Measurements from ENCODE around the gene RABL2B. TPM values are rescaled to one million over a fixed set of nuclear protein-coding genes. Genes with fewer than 3 reads are reported as not detected.

The RABL2B gene
- total and polyA plus RNA-seq, 12 donors, result 10.1 to 33.9 (median 17.7) TPM

GRCh38 chr22:50720301-50721256 is 62.9 kb downstream of the RABL2B start:
- no peaks in the 10 kb centered on the region for H3K9me3 ChIP-seq (replicated peaks in 1 of 3)
- TF ChIP-seq, protein P1, sequence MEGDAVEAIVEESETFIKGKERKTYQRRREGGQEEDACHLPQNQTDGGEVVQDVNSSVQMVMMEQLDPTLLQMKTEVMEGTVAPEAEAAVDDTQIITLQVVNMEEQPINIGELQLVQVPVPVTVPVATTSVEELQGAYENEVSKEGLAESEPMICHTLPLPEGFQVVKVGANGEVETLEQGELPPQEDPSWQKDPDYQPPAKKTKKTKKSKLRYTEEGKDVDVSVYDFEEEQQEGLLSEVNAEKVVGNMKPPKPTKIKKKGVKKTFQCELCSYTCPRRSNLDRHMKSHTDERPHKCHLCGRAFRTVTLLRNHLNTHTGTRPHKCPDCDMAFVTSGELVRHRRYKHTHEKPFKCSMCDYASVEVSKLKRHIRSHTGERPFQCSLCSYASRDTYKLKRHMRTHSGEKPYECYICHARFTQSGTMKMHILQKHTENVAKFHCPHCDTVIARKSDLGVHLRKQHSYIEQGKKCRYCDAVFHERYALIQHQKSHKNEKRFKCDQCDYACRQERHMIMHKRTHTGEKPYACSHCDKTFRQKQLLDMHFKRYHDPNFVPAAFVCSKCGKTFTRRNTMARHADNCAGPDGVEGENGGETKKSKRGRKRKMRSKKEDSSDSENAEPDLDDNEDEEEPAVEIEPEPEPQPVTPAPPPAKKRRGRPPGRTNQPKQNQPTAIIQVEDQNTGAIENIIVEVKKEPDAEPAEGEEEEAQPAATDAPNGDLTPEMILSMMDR (IDR thresholded peaks at IDR 0.05), result no peak
- no peak for TF ChIP-seq POLR2A (IDR thresholded peaks at IDR 0.05)
- WGBS, 4 donors, result 27 to 64% (median 44%) methylated on average over 16 to 132 of the region's 132 CpGs
- H3K4me3 ChIP-seq, result no peak overlapping the region
- H3K27ac ChIP-seq, result no peak overlapping the region
- no peaks in the 10 kb centered on the region for H3K4me1 ChIP-seq (replicated peaks in 1 of 2)
- peaks cover 8% of the 10 kb centered on the region for H3K27me3 ChIP-seq
- no peak for DNase-seq
- peaks cover 0 to 7% of the 10 kb centered on the region in 2 donors for H3K36me3 ChIP-seq (replicated peaks in 1 of 2)
- intact Hi-C loops (cut with DNase I), result no loop called here

DNA sequence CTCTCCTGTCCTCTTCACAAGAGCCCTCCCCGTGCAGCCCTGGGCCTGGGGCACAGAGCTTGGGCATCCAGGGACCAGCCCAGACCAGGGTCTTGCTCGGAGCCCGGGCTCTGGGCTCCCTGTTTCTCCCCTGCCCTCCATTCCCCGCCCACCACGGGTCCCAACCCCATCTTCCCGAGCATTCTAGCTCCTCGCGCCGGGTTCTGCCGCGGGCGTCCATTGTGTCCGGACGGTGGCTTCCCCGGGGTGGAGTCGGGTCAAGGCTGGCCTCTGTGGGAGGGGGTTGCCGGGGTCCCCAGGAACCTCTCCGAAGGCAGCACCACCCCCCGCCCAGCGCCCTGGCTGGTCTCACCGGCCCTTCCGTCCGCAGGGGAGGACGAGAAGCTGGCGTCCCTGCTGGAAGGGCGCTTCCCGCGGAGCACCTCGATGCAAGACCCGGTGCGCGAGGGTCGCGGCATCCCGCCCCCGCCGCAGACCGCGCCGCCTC is 63.6 kb downstream of the RABL2B start:
- no peak overlapping the region for H3K27ac ChIP-seq
- no peaks in the 10 kb centered on the region for H3K9me3 ChIP-seq (replicated peaks in 1 of 3)
- H3K4me1 ChIP-seq (replicated peaks in 1 of 2), result no peaks in the 10 kb centered on the region
- TF ChIP-seq POLR2A (IDR thresholded peaks at IDR 0.05), result no peak
- TF ChIP-seq, protein P1 (IDR thresholded peaks at IDR 0.05), result no peak
- H3K27me3 ChIP-seq, result peaks cover 8% of the 10 kb centered on the region
- DNase-seq, result no peak
- no peak overlapping the region for H3K4me3 ChIP-seq
- intact Hi-C loops (cut with DNase I), result no loop called here
- WGBS, 4 donors, result 36 to 59% (median 42%) methylated on average over 5 to 40 of the region's 40 CpGs
- peaks cover 0 to 4% of the 10 kb centered on the region in 2 donors for H3K36me3 ChIP-seq (replicated peaks in 1 of 2)

DNA sequence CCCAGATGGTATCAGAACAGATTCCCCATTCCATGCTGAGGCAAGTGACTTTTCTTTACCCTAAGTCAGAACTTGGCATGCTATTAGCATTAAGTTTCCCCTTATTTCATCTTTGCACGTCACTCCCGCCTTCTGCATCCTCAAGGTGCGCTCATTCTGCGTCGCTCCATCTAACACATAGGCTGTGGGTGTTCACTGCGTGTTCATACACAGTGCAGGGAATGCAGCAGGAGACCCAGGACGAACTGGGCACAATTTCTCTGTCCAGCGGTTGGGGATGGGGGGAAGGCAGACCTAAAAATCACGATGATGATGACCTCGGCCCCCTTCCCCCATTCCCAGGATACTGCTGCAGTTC is 65.1 kb downstream of the RABL2B start:
- no peaks in the 10 kb centered on the region for H3K36me3 ChIP-seq (replicated peaks in 1 of 2)
- no peaks in the 10 kb centered on the region for H3K9me3 ChIP-seq (replicated peaks in 1 of 3)
- H3K4me1 ChIP-seq (replicated peaks in 1 of 2), result no peaks in the 10 kb centered on the region
- intact Hi-C loops (cut with DNase I), result no loop called here
- no peak overlapping the region for H3K27ac ChIP-seq
- DNase-seq, result no peak
- H3K27me3 ChIP-seq, result peaks cover 8% of the 10 kb centered on the region
- no peak overlapping the region for H3K4me3 ChIP-seq
- WGBS, 4 donors, result 77 to 93% (median 86%) methylated on average over 9 to 10 of the region's 10 CpGs
- TF ChIP-seq, protein P1 (IDR thresholded peaks at IDR 0.05), result no peak
- no peak for TF ChIP-seq POLR2A (IDR thresholded peaks at IDR 0.05)

GRCh38 chr22:50717709-50718351 is 65.6 kb downstream of the RABL2B start:
- H3K4me3 ChIP-seq, result no peak overlapping the region
- intact Hi-C loops (cut with DNase I), result no loop called here
- no peak for DNase-seq
- no peak for TF ChIP-seq POLR2A (IDR thresholded peaks at IDR 0.05)
- TF ChIP-seq, protein P1 (IDR thresholded peaks at IDR 0.05), result no peak
- 77 to 88% (median 83%) methylated on average over 6 to 10 of the region's 10 CpGs for WGBS, 4 donors
- H3K36me3 ChIP-seq (replicated peaks in 1 of 2), result no peaks in the 10 kb centered on the region
- H3K9me3 ChIP-seq (replicated peaks in 1 of 3), result no peaks in the 10 kb centered on the region
- H3K4me1 ChIP-seq (replicated peaks in 1 of 2), result no peaks in the 10 kb centered on the region
- no peak overlapping the region for H3K27ac ChIP-seq
- peaks cover 8% of the 10 kb centered on the region for H3K27me3 ChIP-seq

Measured in adrenal gland (tissue), 12 donors.